Stimulated activated CD8-positive, alpha-beta memory T cell treated with anti-CD3 and anti-CD28 coated beads, Interleukin-4, amount 100 ng/mL, for 48 hours (primary cell): Measurements from ENCODE around the gene MERTK.
"Not testable (repeated sequence)": the region's sequence is repeated elsewhere in the genome, so short reads cannot be mapped to it uniquely, and the experiment has no call there.

Experiments used
- DNase-seq: peaks from one replicate; pipeline ENCODE4 v3.0.0-alpha.2; 2020

MERTK gene

DNA sequence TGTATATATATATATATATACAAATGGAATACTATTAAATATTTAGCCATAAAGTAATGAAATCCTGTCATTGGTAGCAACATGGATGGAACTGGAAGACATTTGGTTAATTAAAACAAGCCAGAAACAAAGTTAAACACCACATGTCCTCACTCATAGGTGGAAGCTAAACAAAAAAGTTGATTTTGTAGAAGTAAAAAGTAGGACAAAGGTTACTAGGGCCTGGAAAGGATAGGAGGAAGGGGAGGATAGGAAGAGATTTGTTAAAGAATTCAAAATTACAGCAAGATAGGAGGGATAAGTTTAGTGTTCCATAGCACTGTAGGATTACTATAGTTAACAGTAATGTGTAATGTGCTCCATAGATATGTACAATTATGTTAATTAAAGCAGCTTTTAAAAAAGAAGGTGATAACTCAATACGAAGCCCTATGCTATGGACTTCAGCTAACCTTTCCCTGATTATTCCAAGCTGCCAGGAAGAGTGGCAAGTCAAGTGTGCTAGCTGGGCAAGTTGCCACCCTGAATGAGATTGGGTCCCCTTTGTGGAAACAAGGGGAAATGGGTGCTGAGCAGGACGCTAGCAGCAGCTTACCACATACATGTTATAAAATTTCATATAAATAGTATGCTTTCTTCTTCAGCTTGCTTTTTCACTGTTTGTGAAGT, 12.3 kb downstream of the MERTK start:
- DNase-seq: no peak

DNA sequence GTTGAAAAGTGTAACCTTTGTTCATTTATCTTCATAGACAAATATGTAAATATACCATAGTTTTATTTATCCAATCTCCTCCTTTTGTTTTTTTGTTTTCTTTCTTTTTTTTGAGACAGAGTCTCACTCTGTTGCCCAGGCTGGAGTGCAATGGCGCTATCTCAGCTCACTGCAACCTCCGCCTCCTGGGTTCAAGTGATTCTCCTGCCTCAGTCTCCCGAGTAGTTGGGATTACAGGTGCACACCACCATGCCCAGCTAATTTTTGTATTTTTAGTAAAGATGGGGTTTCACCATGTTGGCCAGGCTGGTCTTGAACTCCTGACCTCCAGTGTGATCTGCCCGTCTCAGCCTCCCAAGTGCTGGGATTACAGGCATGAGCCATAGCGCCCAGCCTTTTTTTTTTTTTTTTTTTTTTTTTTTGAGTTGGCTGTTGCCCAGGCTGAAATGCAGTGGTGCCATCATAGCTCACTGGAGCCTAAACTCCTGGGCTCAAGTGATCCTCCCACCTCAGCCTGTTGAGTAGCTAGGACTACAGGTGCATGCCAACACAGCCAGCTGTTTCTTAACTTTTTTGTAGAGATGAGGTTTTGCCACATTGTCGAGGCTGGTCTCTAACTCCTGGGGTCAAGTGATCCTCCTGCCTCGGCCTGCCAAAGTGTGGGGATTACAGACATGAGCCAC, 13.0 kb downstream of the MERTK start:
- DNase-seq: not testable (repeated sequence)

DNA sequence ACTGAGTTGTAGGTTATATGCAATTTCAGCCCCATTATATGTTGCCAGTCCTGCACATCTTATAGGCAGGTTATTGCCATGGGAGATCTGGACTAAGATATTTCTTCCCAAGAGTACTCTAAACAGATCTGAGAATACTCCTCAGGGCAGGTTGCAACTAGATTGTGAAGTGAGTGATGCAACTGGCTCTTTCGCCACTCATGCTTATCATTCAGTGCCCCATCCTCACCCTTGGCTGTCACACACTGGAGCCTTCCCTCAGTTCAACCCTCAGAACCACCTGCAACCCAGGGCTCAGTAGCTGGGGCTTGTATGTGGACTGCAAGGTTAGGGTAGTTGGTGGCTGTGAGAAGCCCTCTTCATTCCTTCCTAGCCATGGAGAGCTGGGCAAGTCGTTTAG, 14.1 kb downstream of the MERTK start:
- no peak for DNase-seq

DNA sequence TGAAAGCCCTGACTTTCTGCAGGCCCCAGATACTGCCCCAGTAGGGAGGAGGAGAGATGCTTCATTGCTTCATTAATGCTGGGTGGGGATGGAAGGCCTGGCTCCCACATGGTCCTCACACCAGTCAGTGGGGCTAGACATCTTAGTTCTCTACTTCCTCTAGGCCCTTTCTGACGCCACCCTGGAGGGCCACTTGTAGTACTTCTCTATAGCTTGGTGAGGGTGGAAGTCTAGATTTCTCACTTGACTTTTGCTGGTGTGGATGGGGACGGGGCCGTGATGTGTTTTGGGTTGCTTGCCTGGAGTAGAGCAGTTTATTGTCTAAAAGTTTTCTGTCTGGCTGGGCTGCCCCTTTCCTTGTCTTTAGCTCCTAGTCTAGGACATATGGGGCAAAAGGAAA, 18.7 kb downstream of the MERTK start:
- DNase-seq: no peak

DNA sequence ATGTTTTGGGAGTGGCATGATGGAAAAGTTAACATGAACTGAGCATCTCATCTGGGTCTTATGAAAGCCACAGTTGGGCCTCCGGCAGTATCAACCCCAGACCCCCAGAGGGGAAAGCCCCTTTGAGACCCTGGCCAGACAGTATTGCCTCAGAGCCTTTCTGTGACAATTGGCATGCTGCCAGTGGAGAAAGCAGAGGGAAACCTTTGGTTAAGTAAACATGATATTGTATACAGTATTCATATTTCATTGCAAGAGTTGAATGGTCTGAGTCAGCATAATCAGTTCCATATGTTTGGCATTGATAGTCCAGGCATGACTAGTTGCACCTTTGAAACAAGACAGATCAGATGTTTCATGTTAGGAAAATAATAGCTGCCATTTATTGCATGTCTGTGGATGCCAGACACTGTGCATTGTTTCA, 20.0 kb downstream of the MERTK start:
- no peak for DNase-seq

DNA sequence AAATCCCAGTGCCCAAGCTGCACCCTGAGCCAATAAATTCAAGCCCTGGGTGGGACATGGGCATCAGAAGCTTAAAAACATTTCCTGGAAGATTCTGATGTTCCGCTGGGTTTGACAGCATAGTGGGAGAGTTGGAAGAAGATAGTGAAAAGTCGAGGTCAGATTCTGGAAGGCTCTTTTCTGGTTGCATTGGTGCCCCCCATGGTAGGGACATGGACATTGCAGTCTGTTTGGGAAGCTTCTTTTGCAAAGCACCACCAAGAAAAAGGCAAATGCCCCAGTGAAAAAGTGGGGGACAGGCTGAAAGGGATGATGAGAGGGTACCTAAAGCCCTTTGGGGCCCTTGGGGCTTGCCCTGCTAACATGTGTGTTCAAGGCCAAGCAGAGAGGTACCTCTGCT, 21.0 kb downstream of the MERTK start:
- DNase-seq: no peak

DNA sequence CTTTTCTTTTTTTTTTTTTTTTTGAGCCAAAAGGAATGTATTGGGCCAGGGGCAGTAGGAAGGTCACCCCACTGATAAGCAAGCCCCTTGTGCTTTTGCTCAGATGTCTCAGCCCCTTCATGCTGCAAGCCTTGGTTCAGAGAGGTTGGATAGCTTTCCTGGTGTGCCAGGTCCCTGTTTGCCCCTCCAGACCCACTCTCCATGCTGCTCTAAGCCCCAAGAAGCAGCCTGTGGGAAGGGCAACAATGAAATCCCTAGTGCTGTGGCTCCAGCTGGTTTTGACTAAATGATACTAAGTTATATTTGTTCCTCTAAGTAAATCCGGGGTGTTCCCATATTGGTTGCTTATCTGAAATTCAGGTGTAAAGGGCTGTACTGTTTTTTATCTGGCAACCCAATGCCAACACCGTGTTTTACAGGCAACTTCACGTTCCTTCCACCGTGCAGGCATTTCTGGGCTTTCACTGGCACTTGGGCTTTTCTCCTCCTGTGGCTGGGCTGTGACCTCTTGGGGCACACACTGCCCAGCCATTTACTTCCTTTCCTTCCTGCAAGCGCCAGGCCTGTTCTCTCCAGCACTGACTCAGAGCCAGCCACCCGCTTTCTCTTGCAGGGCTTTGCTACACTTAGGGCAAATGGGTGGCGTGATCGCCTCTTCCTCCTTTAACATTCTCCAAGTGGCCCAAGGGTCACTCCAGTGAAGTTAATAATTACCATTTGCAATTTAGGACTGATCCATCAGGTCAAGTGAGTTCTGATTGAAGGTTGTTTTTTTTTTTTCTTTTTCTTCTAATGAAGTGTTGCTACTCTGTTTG, 21.6 kb downstream of the MERTK start:
- DNase-seq: no peak

DNA sequence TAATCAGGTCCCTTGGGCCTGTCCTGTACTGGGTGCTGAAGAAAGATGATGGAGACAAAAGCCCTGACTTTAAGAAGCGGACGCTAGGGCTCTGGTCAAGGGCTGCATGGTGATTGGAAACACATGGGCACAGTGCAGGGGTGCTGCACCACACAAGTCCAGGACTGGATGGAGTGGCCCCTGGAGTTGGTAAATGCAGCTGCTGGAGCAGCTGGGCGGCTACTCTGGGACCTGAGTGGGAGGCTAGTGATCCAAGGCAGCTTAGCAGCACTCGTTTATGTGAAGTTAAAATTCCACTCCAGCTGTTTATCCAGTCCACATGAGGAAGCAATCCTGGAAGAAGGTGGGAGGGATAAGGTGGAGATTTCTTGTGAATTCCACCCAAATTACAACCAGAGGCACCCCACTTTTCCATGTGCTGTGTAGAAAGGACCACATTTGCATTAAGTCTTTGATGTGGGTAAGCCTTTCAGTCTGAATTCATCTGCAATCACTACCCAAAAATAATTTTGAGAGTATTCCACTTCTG, 24.9 kb downstream of the MERTK start:
- DNase-seq: no peak

DNA sequence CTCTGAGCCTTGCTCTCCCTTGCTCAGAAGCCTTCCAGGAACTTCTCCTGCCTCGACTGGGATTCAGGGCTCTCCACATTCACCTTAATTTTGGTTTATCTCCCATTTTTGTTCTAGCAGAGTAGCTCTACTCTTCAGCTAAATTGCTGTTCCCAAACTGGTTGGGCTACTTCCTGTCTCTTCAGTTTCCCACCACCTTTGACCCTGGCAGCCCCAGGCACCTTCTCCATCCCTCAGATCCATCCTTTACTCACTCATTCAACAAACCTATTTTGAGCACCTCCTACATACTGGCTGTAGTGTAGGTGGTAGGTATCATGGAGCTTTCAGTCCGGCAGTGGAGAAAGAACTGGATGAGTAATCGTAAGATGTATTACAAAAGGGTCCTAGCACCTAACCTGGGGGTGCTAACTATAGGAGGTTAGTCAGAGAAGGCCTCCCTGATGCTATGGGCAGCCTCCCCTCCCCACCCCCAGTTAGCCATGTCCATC, 26.3 kb downstream of the MERTK start:
- no peak for DNase-seq

DNA sequence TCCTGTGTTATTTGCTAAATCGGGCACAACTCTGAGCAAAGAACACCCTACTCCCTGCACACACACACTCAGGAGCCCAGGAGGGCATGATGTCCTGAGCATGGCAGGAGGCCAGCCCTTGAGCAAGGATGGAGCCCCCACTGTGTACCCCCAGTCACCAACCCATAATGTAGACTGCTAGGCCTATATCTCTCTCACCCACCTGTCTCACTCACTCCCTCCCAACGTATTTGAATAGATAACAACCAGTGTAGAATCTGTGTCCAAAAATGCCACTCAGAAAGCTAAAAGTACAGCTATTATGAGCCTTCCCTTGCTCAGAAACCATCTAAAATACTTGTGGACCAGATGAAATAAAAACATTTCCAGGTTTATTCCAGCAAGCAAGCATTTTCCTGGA, 29.3 kb downstream of the MERTK start:
- DNase-seq: no peak

DNA sequence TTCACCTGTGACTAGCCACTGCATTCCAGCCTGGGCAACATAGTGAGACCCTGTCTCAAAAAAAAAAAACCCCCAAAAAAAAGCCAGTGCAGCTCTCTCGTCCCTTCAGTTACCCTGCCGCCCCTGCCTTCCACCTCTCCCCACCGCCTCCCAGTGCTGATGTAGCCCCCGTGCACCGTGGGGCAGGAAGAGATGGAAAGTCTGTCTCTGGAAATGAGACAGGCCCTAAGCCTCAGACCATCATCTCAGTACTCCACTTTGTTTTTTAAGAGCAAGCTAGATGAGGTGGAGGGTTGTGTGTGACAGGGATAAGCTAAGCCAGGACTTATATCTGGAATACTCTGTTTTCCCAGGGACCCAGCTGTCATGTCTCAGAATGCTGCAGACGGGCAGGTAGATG, 32.0 kb downstream of the MERTK start:
- DNase-seq: peak; percentile 28

DNA sequence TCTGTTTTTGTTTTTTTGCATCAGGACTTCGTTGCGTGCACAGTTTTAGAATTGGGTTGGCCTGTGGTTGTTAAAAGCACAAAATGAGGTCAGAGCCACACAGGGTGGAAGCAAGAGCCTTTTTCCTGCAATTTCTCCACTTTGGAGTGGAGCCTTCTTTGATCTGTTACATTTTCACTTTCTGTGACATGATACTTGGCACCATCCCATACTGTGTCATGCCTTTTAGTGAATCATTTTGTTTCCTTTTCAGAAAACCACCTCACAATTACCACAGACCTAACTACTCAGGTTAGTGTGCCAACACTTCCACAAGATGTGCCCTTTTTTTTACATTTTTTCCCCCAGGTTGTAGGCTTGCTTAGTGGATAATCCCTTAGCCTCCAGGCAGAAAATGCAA, 32.5 kb downstream of the MERTK start:
- DNase-seq: no peak

DNA sequence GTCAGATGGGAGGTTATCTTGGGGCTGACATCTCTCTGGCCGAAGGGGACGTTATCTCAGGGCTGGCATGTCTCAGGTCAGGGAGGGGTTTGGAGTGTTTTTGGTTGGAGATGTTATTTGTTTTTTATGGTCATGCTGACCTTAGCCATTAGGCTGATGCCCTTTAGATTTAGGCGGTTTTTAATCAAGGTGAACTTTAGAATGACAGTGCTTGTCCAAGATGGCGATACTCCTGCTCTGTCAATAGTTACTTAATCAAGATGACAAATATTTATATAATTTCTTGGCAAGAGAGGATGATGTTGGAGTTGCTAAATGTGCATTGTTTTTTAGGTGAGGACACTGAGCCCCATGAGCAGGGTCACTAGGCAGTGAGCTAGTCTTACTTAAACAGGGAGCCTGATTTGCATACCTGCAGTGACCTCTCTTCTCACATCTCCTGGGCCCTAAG, 34.5 kb downstream of the MERTK start:
- DNase-seq: no peak

DNA sequence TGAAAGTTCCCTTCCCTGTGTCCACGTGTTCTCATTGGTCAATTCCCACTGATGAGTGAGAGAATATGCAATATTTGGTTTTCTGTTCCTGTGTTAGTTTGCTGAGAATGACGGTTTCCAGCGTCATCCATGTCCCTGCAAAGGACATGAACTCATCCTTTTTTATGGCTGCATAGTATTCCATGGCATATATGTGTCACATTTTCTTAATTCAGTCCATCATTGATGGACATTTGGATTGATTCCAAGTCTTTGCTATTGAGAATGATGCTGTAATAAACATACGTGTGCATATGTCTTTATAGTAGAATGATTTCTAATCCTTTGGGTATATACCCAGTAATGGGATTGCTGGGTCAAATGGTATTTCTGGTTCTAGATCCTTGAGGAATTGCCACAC, 35.5 kb downstream of the MERTK start:
- not testable (repeated sequence) for DNase-seq

DNA sequence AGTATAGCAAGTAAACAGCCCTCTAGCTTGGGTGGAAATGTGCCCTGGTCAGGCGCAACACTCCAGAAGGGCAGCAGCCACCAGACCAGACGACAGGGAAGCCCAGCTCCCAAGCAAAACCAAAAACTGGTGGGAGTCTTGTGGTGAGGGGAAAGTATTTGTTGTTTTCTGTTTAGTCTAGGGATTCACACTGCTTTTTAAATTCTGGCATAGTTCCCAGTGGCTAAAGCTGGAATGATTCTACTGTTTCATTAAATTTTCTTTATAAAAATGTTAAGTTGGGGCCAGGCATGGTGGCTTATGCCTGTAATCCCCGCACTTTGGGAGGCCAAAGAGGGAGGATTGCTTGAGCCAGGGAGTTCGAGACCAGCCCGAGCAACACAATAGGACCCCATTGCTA, 38.5 kb downstream of the MERTK start:
- DNase-seq: no peak

DNA sequence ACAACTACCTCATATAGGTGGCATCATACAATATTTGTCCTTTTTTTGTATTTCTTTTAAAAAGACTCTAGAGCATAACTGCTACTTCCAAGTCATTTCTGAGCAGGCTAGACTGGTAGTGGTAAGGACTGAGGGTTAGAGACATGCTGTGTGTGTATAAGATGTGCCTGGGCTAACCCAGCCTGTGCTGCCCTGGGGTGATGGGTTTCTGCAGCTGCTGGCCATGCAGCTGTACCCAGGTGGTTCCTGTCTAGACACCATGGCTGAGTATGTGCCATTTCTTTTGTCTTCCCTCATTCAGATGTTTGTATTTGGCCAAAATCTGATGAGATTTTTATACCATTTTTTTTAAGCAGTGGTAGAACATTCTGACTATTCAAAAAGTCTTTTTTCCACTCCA, 40.0 kb downstream of the MERTK start:
- DNase-seq: no peak

DNA sequence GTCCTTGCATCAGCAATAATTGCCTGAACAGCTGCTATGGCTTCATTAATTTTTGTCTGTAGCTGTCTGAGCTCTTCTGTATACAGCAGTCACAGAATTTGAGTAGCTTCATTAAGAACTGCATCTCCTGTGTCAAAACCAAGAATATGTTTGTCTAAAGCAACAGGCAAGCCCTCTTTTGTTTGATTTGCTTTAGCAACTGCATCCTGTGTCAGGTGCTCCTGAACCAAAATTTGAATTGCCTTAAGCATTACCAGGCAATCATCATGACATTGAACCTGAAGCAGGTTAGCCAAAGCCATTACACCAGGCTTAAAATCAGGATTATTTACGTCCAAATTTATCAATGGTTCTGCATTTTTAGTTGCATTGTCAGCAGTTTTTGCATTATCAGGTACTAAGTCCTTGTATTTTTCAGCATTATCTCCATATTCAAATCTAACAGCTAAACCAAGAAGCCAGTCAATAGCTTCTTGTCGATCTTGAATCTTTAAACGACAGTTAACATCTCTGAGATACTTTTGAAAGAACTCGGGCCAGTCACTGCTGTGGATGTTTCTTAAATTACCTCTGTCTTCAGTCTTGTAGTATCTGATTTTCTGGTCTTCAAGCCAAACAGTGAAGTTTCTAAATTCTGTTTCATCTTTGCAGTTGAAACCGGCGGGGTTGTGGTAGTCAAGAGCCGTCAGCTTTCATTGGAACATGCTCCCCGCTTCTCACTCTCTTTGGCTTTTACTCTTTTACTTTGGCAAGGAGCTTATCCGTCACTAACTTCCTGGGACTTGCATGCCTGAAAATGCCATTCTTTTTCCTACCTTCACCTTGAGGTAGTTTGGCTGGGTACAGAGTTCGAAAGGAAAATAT, 42.2 kb downstream of the MERTK start:
- no peak for DNase-seq

DNA sequence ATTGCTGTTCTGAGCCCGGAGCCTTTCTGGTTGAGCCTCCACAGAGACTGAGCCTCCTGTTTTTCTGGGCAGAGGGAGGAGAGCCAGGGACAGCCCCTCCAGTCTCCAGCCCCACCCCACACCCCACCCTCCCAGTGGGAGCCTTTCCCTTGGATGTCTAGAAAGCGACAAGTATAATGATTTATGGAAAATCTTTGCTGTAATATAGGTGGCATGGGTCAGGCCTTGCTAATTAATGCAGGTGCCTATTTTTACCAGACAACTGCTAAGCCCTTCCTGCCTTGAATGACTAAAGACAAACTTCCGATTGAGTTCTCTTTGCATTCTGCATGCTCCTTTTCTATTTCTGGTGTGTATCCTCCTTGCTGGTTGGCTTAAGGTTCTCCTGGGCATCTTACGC, 43.1 kb downstream of the MERTK start:
- DNase-seq: no peak

DNA sequence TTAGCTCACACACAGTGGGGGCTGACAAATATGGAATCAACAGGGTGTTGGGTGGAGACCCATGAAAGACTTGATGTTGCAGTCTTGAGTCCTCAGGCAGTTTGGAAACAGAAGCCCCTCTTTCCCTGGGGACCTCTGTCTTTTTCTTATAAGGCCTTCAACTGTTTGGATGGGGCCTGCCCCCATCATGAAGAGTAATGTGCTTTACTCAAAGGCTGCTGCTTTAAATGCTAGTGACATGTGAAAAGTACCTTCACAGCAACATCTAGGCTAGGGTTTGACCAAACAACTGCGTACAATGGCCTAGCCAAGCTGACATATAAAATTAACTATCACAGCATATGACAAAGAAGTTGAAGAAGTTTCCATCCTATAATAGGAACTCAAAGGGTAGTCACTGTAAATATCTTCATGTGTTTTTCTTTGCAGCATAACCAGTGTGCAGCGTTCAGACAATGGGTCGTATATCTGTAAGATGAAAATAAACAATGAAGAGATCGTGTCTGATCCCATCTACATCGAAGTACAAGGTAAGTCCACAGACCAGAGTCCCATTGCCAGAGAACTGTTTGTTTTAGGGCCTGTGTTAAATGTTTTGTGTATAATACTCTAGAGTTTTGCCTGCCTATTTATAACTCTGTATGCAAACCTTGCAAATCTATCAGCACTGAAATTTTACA, 46.3 kb downstream of the MERTK start:
- DNase-seq: no peak

DNA sequence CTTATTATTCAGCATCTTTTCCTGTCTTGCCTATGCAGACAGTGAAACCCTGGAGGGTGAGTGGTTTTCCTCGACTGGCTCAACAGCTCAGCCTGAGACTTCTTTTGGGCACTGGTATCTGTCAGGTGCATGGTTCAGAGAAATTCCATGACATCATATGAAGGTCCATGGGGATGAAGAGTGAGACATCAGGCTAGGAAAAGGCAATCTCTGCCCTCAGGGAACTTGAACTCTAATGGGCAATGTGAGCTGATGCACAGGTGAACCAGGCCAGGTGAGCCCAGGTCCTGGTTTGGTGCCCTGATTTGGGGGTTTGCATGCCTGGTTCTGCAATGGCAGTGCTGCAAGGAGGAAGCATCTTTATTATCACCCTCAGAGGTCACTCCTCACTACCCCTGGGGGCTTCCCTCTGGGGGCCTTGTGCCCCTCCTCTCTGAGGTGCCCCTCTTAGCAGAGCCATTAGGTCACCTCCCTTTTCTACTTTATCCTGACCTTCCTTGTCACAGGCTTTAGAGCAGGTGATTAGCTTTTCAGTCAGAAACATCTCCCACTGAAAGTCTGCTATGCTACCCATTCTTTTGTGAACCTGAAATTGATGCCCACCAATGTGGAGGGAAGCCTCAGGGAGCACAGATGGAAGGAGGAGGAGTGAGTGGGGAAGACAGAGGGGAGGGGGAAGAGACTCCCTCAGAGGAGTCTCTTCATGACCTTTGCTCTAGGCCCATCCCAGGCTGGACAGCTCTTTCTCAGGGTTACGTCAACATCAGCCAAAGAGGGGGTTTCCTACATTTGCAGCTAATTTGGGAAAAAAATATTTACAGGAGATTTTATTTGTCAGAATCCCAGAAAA, 47.3 kb downstream of the MERTK start:
- DNase-seq: no peak
